NCI-H2227 (cell line): ENCODE measurements around the gene SHC4.

ENCODE experiments used
- DNase-seq: peaks from one replicate; lab custom pipeline; 2025; ENCODE audit not compliant: unreplicated experiment; lab: John Stamatoyannopoulos, UW

Gene SHC4

DNA sequence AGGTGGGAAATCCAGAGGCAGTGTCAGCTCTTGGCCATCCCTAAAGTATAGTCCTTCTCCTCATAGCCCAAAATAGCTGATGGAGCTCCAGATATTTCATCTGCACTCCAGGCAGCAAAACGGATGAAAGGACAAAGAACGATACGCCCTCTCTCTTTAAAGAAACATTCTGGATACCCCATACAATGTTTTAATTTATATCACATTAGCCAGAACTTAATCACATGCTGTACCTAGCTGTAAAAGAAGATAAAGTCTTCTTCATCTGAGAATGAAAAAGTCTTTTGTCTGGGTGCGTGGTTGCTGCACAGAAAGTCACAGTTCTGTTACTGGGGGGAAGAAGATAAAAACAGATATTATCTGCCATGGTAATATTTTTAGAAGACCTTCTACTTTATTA is 4.3 kb upstream of the SHC4 start:
- no peak for DNase-seq

DNA sequence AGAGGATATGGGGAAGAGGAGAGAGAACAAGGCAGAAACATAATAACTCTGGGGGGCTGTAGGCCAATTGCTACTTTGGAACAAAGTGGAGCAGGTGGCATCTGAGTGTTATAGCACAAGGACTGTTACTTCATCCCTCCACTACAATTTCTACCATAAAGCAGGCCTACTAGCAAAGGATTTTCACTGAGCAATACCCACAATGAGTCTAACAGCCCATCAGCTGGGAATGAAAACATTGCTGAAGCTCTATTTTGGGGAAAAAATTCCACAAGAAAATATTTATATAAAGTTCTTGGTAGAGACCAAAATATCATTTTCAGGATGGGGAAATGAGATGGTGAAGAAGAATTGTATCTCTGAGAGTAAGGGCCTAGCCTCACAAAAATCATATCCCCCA is 3.6 kb upstream of the SHC4 start:
- DNase-seq: no peak

DNA sequence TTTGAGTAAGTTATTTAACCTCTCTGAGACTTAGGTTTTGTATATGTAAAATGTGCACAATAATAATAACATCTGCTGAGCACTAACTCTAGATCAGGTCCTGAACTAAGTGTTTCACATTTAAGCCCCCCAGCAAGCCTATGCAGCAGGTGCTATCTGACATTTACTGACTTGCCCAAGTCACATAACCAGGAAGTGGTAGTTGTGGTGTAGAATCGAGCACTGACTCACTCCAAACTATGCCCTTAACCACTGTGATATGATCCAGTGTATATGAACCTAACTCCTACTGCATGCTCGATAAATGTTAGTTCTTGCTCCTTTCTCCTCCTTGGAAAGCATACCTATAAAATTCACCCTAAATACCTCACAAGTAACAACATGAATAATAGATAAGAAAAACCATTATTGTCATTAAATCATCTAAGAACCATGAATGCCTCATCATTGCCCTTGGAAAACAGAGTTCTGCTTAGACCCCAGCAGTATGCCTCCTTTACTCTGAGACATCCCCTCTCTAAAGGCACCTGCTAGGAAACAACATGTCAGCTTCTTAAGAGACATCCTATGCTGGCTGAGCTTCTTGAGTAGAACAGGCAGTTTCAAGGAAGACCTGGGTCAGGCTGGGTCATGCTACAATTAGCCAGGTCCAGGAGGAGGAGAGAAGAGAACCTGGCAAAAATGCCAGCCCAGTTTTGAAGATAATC is 3.0 kb upstream of the SHC4 start:
- DNase-seq: no peak

DNA sequence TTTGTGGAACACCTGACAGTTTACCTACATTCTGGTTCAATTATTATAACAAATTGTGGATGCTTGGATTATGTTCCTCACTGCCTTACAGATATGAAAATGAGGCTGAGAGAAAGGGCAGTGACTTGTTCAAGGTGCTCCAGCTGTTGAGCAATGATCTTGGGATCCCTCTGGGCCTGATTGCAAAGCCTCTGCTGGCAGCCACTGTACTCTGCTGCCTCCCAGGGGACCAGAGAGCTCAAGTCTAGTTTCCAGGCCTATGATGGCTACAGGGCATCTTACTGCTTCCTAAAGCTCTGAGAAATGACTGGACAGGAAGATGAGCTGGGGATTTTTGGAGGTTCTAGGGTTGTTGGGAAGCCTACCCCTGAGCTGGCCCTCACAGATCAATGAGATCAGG is 2.3 kb upstream of the SHC4 start:
- DNase-seq: no peak

DNA sequence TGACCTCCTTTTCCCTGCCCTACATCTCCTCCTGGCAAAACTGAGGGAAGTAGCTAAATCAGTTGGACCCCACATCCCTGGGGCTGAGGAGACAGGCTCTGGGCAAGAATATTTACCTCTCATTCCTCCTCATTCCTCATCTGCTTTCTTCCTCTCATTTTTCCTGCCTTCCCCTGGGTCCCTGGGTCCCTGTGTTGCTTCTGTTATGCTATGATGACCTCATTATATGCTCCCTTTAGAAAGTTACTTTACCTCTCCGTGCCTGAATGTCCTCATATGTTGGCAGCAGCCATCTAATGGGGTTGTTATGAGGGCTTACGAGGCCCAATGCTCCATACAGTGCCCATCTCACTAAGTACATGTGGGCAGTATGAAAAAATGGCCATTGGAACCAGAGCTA is 1.2 kb upstream of the SHC4 start:
- no peak for DNase-seq

DNA sequence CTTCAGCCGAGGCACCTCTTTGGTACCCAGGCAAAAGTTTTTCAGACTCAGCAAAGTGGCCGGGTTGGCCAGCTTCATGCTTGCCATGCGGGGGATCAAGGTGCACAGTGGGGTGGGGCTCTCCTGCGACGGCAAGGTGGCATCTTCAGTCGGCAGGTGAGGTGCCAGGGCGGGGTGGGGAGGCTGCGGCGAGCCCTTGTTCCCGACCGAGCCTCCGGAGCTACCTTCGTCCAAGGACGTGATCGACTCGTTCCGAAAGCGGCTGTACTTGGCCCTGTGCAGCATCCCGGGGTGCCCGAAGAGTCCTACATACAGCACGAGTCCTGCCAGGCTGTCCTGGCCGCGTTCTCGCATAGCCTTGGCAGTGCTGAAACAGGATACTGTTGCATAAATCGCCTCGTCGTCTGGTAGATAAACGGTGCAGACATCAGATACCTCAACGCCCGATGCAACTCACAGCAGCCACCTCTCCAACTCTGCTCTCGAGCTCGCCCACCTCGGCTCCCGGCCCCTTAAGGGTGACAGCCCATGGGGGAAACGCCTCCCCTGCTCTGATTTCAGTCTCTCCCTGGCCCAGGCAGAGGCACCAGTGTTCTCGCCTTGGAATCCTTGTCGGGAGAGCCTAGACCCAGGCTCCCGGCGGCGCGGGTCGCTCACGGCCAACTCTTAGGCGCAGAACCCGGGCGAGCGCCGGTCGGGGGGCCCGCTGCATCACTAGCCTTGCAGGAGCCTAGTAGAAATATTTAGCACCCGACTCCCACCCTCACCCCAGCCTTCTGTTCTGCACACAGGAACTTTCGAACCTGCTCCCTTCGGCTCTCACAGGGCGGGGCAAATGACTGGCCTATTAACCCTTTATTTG is 826 bp downstream of the SHC4 start:
- peak; percentile 30 for DNase-seq

DNA sequence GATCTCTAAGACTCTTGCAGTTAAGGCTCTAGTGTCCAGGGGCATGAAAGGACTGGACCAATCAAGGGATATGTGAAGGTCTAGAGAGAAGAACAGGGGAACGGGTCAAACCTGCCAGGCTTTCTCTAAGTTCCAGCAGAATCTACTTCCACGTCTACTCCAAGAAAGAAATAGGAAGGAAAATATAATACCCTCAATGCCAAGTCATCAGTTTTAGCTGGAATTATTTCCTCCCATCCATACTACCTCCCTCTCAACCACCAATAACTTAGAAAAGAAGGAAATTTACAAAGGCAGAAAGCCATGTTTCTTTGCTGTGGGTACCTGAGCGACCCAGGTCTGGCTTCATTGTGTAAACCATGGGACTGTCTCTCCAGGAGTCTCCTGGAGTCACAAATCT is 7.8 kb downstream of the SHC4 start:
- DNase-seq: no peak

DNA sequence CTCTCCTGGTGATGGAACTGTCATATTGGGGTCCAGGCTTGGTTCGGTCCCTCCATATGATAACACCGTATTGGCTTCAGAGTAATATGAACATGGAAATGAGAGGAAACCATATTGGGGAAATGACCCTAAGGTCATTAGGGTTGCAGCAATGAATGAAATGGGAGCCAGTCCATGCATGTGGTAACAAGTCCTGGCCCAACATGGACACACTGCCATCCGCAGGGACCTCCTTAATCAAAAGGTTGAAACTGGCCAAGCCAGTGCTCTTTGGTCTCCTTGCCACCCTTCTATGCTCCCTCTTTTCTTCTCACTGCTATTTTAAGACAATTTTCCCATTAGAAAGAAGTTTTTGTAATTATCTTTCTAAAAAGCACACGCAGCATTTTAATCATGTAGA is 8.3 kb downstream of the SHC4 start:
- no peak for DNase-seq

DNA sequence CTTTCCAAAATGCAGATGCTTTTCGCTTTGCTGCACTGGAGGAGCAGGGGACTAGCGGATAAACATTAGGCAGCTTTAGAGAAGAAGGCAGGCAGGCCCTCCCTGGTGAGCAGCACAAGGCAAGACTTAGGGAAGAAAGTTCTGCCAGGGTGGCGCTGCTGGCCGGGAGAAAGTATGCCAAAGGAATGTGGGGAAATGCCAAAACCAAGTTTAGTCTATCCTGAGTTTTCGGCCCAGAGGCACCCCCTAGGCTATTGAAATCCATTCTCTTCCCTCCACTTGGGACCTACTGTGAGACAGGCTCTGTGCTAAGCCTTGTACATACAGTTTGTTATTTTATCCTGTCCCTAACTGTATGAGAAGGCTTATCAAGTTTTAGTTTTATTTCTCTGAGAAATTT is 9.2 kb downstream of the SHC4 start:
- no peak for DNase-seq

DNA sequence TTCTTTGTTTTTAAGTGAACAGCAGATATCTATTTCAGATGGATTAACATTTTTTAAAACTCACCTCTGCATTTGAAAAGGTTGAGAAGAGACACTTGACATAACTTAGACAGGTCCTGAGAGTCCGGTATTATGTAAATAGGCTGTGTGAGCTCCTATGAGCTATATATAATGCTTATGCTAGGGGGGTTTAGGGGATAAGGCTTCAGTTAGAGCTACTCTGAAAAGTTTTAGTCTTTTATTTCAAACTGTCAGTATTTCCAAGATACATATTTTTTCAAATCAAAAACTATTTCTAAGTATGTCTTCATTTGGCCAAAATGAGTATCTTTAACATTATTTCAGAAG is 16.9 kb downstream of the SHC4 start:
- no peak for DNase-seq

DNA sequence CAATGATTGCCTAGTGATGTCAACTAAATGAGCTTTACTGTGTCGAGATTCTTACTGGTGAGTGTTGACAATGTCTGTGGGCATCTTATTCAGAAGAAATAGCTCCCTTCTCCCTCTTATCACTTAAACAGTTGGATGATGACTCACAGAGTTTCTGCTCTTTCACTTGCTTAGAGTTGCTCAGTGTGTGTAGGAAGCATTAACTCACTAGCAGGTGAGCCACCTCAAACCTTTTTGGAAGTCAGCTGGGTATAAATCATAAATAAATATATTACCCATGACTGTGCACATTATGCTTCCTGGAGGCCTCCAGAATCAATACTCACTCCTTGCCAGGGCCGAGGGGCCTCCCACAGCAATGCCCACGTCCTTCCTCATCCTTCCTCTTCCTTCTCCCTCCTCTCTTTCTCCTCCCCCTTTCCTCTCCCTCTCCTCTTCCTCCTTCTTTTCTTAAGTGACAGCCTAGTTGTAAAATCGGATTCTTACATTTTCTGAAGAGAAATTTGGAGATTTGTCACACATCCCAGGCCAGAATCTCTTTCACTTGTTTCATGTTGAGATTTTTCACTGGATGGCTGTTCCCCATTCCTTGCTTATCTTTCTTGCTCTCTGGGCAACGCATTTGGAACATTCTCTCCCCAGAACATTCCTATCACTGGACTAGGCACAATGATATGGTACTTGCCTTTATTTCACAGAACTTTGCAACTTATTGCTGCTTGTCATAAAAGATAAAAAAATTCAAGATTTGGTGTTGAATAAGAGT is 17.5 kb downstream of the SHC4 start:
- DNase-seq: no peak

DNA sequence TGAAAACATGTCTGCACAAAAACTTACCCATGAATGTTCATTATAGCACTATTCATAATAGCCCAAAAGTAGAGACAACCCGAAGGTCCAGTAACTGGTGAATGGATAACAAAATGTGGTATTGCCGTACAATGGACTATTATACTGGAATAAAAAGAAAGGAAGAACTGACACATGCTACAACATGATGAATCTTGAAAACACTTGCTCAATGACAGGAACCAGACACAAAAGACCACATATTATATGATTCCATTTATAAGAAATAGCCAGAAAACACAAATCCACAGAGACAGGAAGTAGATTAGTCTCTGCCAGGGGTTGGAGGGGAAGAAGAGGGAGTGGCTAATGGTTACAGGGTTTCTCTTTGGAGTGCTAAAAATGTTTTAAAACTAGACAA is 18.3 kb downstream of the SHC4 start:
- no peak for DNase-seq

DNA sequence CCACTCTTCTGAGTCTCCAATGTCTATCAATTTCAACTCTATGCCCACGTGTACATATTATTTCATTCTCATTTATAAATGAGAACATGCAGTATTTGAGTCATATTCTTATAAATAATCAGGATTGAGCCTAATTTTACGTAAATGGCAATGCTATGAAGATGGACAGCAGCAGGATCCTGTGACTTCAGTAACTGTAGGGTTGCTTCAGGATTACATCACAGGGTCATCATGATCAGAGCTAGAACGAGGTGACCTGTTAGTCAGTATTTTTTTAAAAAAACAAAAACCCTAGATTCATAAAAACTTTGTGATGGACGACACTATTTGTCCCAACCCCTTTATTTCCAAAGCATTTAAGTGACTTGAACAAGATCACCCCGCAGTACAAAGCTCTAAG is 21.8 kb downstream of the SHC4 start:
- DNase-seq: no peak

DNA sequence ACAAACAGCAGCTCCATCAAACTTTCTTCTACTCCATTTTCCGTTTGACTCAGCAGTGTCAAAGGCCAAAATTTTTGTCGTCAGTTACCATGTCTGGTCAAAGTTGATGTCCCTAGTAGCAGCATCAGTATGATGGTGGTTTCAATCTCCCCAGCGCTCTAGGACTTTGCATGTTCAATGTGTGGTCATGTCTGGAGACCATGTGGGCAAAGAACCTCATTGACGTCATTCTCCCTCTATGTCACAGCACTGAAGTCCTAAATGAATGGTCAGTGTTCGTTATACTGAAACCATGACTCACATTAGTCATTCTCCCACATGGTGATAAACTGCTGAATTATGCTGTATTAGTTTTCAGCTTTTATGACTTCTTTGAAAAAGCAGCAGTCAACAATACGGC is 23.2 kb downstream of the SHC4 start:
- DNase-seq: no peak

DNA sequence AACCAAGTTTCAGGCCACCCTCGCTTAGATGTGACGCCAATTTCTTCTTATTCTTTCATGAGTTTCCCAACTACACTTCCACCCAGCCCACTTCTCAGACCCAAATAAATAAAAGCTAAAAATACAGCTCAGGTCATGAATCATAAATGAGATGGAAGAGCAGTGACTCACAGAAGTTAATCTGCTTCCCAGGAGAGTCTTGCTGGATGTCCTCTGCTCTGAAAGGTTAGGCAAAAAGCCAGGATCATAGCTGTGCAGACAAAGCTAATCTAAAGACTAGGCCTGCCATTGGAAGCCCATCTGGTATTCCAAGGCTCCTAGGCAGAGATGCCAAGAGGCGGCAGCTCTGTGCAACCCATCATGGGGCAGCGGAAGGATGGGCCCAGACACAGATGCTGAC is 24.1 kb downstream of the SHC4 start:
- DNase-seq: no peak

DNA sequence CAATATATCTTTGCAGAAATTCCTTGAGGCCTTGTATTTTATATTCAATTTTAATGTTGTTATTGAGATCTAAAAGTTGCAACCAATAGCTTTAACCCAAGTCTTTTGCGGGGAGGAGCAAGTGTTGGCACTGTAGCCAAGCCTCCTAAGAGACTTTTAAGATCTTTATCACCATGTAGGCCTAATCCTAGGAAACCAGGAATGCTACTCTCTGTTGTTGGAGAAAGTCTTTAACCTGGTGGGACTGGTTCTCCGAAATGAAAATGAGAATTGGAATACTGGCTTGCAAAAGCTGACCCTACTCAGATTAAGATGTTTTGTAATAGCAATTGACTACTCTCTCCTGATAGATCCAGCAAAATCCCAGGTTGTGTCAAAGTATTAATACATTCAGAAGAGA is 25.8 kb downstream of the SHC4 start:
- DNase-seq: no peak

DNA sequence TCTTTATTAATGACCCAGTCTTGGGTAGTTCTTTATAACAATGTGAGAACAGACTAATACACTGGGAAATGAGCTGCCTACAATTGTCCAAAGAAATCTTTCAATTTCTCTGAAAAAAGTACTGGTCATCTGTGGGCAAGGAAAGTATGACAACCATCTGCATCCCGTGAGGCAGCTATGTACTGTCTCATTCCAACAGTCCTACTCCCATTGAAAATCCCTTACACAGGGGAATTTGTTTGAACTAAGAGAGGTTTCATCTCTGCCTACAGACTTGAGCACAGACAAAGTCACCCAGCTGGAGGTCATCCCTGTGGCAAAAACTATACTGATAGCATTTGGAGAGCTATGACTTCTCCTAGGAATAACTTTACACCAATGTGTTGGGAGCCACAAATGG is 27.1 kb downstream of the SHC4 start:
- no peak for DNase-seq

DNA sequence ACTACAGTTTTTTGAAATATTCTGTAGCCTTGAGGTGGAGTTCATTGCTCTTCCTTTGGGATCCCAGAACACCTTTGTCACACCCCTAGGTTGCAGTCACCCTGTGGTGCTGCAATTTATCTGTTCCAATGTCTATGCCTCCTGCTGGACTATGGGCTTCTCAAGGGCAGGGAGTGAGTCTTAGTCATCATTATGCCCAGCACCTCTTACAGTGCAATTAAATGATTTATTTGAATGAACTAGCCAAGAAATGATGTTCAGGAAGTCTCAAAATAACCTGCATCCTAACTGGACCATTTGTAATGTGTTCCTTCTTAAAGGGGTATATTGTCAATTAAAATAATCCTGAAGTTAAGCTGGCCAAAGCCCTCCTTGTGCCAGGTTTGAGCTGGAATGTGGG is 28.5 kb downstream of the SHC4 start:
- no peak for DNase-seq

DNA sequence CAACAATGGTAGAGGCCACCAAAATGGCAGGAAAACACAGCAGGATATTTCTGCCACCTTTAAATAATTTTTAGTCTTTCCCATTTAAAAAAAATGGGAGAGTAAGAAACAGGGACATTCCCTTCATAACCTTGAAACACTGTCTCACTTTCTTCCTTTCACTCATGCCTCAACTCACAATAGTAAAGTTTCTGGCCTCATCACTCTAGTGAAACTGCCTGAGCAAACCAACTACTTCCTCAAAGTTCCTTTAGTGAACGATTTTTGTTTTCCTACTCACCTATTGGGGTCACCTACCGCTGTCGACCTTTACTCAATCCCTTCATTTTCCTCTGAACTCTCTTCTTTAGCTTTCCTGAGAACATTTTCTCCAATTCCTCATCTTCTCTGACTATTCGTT is 33.0 kb downstream of the SHC4 start:
- no peak for DNase-seq

DNA sequence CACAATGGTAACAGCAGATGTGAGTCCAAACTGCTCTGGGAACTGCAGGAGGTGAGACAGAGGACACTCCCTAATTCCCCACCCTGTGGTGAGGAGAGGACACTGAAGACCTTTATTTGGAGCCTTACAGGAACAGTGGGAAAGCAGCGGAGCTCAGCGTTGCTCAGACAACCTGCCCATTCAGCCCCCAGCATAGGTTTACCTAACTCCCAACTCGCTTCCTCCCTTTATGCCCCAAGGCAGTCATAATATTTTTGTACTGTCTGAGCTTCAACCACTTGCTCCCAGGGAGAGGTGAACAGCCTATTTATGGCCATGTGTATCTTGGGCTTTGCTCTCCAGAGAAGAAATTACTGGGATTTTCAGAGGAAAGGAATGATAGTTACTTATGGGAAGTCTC is 34.1 kb downstream of the SHC4 start:
- no peak for DNase-seq

DNA sequence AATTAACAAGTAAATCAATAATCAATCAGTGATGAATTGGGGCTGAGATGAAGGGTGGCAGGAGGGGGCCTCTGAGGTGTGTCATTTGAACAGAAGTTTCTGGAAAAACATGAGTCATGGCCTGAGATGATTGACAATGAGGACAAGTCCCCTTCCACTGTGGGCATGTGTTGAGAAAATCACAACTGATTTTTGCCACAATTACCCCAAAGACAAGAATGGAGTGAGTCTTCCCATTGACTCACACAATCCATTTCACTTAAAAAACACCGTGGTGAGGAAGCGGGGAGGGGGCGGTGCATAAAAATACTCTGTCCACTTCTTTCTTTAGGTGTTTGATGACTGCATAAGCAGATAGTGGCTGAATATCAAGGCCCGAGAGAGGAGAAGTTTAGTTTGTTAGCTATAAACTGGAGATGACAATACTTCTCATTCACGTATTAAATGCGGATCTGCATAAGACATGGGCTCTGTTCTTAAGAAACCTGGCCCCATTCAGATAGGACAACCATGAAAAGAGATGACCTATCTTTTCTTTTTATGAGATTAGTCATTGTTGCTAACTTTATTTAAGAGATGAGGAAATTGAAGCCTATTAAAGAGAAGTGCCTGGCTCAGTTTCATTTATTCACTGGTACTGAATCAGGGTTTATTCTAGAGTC is 34.7 kb downstream of the SHC4 start:
- no peak for DNase-seq
